ENCODE data around the gene CD79A.
A peak's percentile ranks its signal among the peaks of the same experiment; 100 is the strongest.

Gene CD79A

GRCh38 chr19:41876847-41877832, at the start of gene CD79A:
Gene CD79A (plus strand): TSS chr19:41877279. CDS start chr19:41877305, 26 bp downstream.
- DNase-seq, result no peak

GRCh38 chr19:41837981-41838708, 38.9 kb upstream of the CD79A start:
- DNase-seq, result no peak

GRCh38 chr19:41839211-41839610, 37.9 kb upstream of the CD79A start:
- no peak for DNase-seq

- DNase-seq, result no peak
These were observed 33.7 kb upstream of the CD79A start for GRCh38 chr19:41843371-41843770.

GRCh38 chr19:41844601-41845000, 32.5 kb upstream of the CD79A start, which contains the start of gene LYPD4:
Gene LYPD4 (minus strand): TSS chr19:41844683. CDS start chr19:41839285, 5,398 bp downstream.
- DNase-seq, result no peak

GRCh38 chr19:41845001-41845050, 32.3 kb upstream of the CD79A start, which contains the start of gene DMRTC2:
Gene DMRTC2 (plus strand): TSS chr19:41845042. CDS start chr19:41847429, 2,387 bp downstream.
- no peak for DNase-seq

GRCh38 chr19:41845051-41845590, 32.0 kb upstream of the CD79A start:
- no peak for DNase-seq

GRCh38 chr19:41847351-41848105, 29.6 kb upstream of the CD79A start:
- DNase-seq, result no peak

- no peak for DNase-seq
These were observed 28.4 kb upstream of the CD79A start for GRCh38 chr19:41848666-41849065.

- no peak for DNase-seq
These were observed 28.0 kb upstream of the CD79A start for GRCh38 chr19:41849067-41849466.

- no peak for DNase-seq
These were observed 26.7 kb upstream of the CD79A start for GRCh38 chr19:41850381-41850780.

GRCh38 chr19:41851456-41851855, 25.6 kb upstream of the CD79A start:
- DNase-seq, result no peak

GRCh38 chr19:41853344-41853743, 23.7 kb upstream of the CD79A start:
- DNase-seq, result no peak

- no peak for DNase-seq
These were observed 23.3 kb upstream of the CD79A start for GRCh38 chr19:41853768-41854167.

GRCh38 chr19:41859213-41859617, 17.9 kb upstream of the CD79A start:
- no peak for DNase-seq

GRCh38 chr19:41859618-41860418, 17.3 kb upstream of the CD79A start, which contains the start of gene RPS19:
Gene RPS19 (plus strand): TSS chr19:41860255. CDS start chr19:41860775, 520 bp downstream.
- peak; percentile 99 for DNase-seq

- peak; percentile 46 for DNase-seq
These were observed 16.5 kb upstream of the CD79A start for GRCh38 chr19:41860419-41861115.

- DNase-seq, result no peak
These were observed 15.8 kb upstream of the CD79A start for GRCh38 chr19:41861116-41861768.

- no peak for DNase-seq
These were observed 15.2 kb upstream of the CD79A start for GRCh38 chr19:41861846-41862245.

- DNase-seq, result no peak
These were observed 14.6 kb upstream of the CD79A start for GRCh38 chr19:41862445-41862986.

Measured in stimulated activated CD4-positive, alpha-beta T cell treated with anti-CD3 and anti-CD28 coated beads, Interleukin-4, amount 100 ng/mL, for 24 hours (primary cell).